Measurements from ENCODE around the gene ADH1A. TPM values are rescaled to one million over a fixed set of nuclear protein-coding genes. Genes with fewer than 3 reads are reported as not detected.

Gene ADH1A
- polyA plus RNA-seq, 1 experiment, result not detected

DNA sequence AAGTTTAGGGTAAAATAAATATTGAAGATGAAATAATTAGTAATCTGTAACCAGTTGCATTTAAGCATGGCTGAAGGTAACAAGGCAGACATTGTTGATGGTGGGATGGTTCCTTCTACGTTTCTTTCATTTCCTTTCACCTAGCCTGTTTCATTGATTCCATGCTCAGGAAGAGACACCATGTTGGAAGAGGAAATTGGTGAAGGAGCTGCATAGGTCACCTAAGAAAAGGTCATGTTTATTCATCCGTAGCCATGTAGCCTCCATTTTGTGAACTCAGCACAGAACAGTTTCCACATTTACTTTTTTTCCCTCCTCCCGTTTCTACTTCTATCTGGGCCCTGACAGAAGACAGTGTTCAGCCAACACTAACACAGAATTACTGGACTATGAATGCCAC lies 26.6 kb upstream of the ADH1A start:
- Histone ChIP-seq H3K36me3 (ENCODE audit: control insufficient read depth, insufficient read depth, low read length) (no peaks in the 10 kb centered on the region), H3K4me3 (ENCODE audit: low read depth, low read length) (no peak overlapping the region), H3K27me3 (ENCODE audit: control insufficient read depth, insufficient read depth, low read length) (no peaks in the 10 kb centered on the region)
- CTCF ChIA-PET, result no interaction called here
- no peak for DNase-seq (ENCODE audit: low read depth)
- POLR2A ChIA-PET, result no interaction called here
- TF ChIP-seq, protein P1, sequence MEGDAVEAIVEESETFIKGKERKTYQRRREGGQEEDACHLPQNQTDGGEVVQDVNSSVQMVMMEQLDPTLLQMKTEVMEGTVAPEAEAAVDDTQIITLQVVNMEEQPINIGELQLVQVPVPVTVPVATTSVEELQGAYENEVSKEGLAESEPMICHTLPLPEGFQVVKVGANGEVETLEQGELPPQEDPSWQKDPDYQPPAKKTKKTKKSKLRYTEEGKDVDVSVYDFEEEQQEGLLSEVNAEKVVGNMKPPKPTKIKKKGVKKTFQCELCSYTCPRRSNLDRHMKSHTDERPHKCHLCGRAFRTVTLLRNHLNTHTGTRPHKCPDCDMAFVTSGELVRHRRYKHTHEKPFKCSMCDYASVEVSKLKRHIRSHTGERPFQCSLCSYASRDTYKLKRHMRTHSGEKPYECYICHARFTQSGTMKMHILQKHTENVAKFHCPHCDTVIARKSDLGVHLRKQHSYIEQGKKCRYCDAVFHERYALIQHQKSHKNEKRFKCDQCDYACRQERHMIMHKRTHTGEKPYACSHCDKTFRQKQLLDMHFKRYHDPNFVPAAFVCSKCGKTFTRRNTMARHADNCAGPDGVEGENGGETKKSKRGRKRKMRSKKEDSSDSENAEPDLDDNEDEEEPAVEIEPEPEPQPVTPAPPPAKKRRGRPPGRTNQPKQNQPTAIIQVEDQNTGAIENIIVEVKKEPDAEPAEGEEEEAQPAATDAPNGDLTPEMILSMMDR (IDR thresholded peaks at IDR 0.05; ENCODE audit: insufficient read depth, low read depth, low read length), result no peak

DNA sequence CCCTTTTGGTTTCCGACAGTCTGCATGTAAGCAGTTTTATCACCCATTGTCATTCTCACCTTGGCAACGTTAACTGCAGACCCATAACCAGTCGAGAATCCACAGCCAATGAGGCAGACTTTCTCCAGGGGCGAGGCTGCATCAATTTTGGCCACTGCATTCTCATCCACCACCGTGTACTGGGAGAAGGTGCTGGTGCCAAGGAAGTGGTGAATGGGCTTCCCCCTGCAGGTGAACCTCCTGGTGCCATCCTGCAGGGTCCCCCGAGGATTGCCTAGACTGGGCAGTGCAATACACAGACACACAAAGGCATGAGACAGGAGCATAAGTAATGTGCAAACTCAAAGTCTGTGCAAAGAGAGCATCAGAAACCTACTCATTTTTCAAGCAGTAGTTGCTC lies 25.1 kb upstream of the ADH1A start:
- Histone ChIP-seq H3K27me3 (ENCODE audit: control insufficient read depth, insufficient read depth, low read length) (no peaks in the 10 kb centered on the region), H3K36me3 (ENCODE audit: control insufficient read depth, insufficient read depth, low read length) (no peaks in the 10 kb centered on the region), H3K4me3 (ENCODE audit: low read depth, low read length) (no peak overlapping the region)
- POLR2A ChIA-PET, result no interaction called here
- CTCF ChIA-PET, result no interaction called here
- TF ChIP-seq, protein P1 (IDR thresholded peaks at IDR 0.05; ENCODE audit: insufficient read depth, low read depth, low read length), result no peak
- DNase-seq (ENCODE audit: low read depth), result no peak

DNA sequence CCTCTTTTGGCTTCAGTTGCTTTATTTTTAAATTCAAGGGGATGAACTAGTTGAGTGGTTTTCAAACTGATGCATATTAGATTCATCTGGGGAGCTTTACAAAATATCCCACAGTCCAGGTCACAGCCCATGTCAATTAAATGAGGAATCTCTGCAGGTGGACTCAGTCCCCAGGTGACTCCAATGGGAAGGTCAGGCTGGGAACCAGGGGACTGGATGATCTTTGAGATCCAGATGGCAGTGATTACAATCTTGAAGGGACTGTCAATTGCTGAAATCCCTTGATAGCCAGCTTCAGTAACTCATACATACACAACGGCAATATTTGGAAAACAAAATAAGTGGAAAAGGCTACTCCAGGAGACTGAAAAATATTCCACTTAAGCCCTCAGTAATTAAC lies 23.4 kb upstream of the ADH1A start:
- no peak overlapping the region for H3K4me3 ChIP-seq (ENCODE audit: low read depth, low read length)
- DNase-seq (ENCODE audit: low read depth), result no peak
- no peaks in the 10 kb centered on the region for H3K27me3 ChIP-seq (ENCODE audit: control insufficient read depth, insufficient read depth, low read length)
- no peaks in the 10 kb centered on the region for H3K36me3 ChIP-seq (ENCODE audit: control insufficient read depth, insufficient read depth, low read length)
- TF ChIP-seq, protein P1 (IDR thresholded peaks at IDR 0.05; ENCODE audit: insufficient read depth, low read depth, low read length), result no peak
- POLR2A ChIA-PET, result no interaction called here
- CTCF ChIA-PET, result no interaction called here

DNA sequence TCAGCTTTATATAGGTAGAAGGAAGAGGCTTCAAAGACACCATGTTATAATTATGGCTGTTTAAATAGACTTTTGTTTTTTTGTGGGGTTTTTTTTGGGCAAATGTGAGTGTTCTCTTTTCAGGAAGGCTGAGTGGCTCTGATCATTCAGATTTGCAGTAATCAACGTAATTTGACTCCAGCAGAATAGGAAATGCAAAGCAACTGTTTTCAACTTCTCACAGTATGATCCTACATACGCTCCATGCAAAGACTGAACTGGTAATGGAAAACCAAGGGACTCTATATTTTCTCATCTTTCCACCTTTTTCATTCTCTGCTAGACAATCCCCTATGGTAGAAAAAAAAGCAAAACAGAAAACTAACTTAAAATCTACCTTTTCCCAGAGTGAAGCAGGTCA lies 19.6 kb upstream of the ADH1A start:
- DNase-seq (ENCODE audit: low read depth), result no peak
- no peaks in the 10 kb centered on the region for H3K36me3 ChIP-seq (ENCODE audit: control insufficient read depth, insufficient read depth, low read length)
- H3K4me3 ChIP-seq (ENCODE audit: low read depth, low read length), result no peak overlapping the region
- TF ChIP-seq, protein P1 (IDR thresholded peaks at IDR 0.05; ENCODE audit: insufficient read depth, low read depth, low read length), result no peak
- ChIA-PET POLR2A (no interaction called here), CTCF (no interaction called here)
- H3K27me3 ChIP-seq (ENCODE audit: control insufficient read depth, insufficient read depth, low read length), result no peaks in the 10 kb centered on the region

DNA sequence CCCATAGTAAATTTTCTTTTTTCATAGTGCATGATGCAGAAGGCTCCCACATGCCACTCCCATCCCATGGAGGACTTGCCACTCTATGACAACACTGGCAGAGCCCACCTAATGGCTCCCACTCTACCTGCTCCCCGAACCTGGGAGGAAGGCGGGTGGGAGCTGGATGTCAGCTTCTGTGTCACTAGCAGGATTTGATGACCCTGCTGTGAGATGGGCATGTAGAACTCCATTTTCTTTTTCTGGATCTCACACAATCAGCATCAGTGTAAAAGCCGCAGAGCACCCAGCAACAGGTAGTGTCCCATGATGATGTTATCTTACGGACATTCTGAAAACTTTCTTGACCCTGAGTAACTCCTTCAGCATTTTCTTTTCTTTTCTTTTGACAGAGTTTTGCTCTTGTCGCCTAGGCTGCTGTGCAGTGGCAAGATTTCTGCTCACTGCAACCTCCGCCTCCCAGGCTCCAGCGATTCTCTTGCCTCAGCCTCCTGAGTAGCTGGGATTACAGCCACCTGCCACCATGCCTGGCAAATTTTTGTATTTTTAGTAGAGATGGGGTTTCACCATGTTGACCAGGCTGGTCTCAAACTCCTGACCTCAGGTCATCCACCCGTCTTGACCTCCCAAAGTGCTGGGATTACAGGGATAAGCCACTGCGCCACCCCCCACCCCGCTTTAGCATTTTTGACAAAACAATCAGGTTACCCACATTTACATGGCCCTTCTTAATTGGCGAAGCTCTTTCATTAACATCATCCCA lies 15.0 kb upstream of the ADH1A start:
- Histone ChIP-seq H3K27me3 (ENCODE audit: control insufficient read depth, insufficient read depth, low read length) (no peaks in the 10 kb centered on the region), H3K4me3 (ENCODE audit: low read depth, low read length) (no peak overlapping the region), H3K36me3 (ENCODE audit: control insufficient read depth, insufficient read depth, low read length) (no peaks in the 10 kb centered on the region)
- no peak for DNase-seq (ENCODE audit: low read depth)
- TF ChIP-seq, protein P1 (IDR thresholded peaks at IDR 0.05; ENCODE audit: insufficient read depth, low read depth, low read length), result no peak
- ChIA-PET POLR2A (no interaction called here), CTCF (no interaction called here)

All from BJ (cell line).